HL-60 (cell line): ENCODE data around the gene ANO8.

ENCODE experiments used
- DNase-seq, 2 experiments: peaks; one replicate each; pipeline ENCODE4 v3.0.0-alpha.2; 2010 to 2020; ENCODE audit warnings: low read depth in 1 of 2, low spot score in 1 of 2
- H3K27ac ChIP-seq: fragments of 250-450 bp; sonication (Bioruptor Pico); replicated peaks from 2 replicates; pipeline ENCODE4 v1.5.1; 2020; ENCODE audit warnings: mild to moderate bottlenecking, moderate library complexity
- H3K27me3 ChIP-seq: fragments of 250-450 bp; sonication (Bioruptor Pico); 2 replicates; pipeline ENCODE4 v1.5.1; 2021; ENCODE audit warnings: mild to moderate bottlenecking, moderate library complexity; ENCODE audit not compliant: insufficient read depth, poor library complexity, severe bottlenecking
- H3K4me3 ChIP-seq: replicated peaks from 2 replicates; pipeline ENCODE4 v1.5.1; 2011; ENCODE audit warnings: mild to moderate bottlenecking, control low read depth, low read length; ENCODE audit not compliant: insufficient read depth
- CTCF ChIP-seq: IDR thresholded peaks from one replicate; pipeline ENCODE4 v1.5.1; 2011; ENCODE audit warnings: low read length, control low read depth, inconsistent platforms; ENCODE audit not compliant: insufficient read depth
- GABPA ChIP-seq: IDR thresholded peaks from 2 replicates; pipeline ENCODE4 v1.6.1; 2012; ENCODE audit warnings: low read depth
- POLR2AphosphoS5 ChIP-seq: IDR thresholded peaks from 2 replicates; pipeline ENCODE4 v1.6.1; 2012; ENCODE audit warnings: low read depth
- REST ChIP-seq: IDR thresholded peaks from 2 replicates; pipeline ENCODE4 v1.6.1; 2012; ENCODE audit warnings: low read depth; ENCODE audit not compliant: insufficient replicate concordance
- SPI1 ChIP-seq: IDR thresholded peaks from 2 replicates; pipeline ENCODE4 v1.6.1; 2012; ENCODE audit warnings: low read depth, mild to moderate bottlenecking, borderline replicate concordance

ANO8 gene

GRCh38 chr19:17352608-17353280 is 18.1 kb upstream of the ANO8 start:
- Histone ChIP-seq H3K4me3 (no peak overlapping the region), H3K27me3 (peaks cover 22% of the 10 kb centered on the region), H3K27ac (no peak overlapping the region)
- DNase-seq, result no peak
- no peak for TF ChIP-seq SPI1
- TF ChIP-seq POLR2AphosphoS5, result no peak
- TF ChIP-seq REST, result no peak
- TF ChIP-seq CTCF, result no peak
- TF ChIP-seq GABPA, result no peak

- DNase-seq, result no peak
- no peak for TF ChIP-seq POLR2AphosphoS5
- no peak for TF ChIP-seq REST
- TF ChIP-seq SPI1, result no peak
- no peak for TF ChIP-seq CTCF
- TF ChIP-seq GABPA, result no peak
- H3K27me3 ChIP-seq, result peaks cover 22% of the 10 kb centered on the region
- H3K27ac ChIP-seq, result no peak overlapping the region
- H3K4me3 ChIP-seq, result no peak overlapping the region
Observed at GRCh38 chr19:17351815-17352435, 17.3 kb upstream of the ANO8 start.

- Histone ChIP-seq H3K27me3 (peaks cover 22% of the 10 kb centered on the region), H3K4me3 (no peak overlapping the region), H3K27ac (no peak overlapping the region)
- DNase-seq, result no peak
- TF ChIP-seq GABPA (no peak), CTCF (no peak), POLR2AphosphoS5 (no peak), SPI1 (no peak), REST (no peak)
Observed at GRCh38 chr19:17348700-17349099, 14.0 kb upstream of the ANO8 start.
